NCI-H510A (cell line): ENCODE measurements around the gene ENDOU.

Source experiments
- DNase-seq: peaks from one replicate; lab custom pipeline; 2025; lab: John Stamatoyannopoulos, UW

Gene ENDOU

DNA sequence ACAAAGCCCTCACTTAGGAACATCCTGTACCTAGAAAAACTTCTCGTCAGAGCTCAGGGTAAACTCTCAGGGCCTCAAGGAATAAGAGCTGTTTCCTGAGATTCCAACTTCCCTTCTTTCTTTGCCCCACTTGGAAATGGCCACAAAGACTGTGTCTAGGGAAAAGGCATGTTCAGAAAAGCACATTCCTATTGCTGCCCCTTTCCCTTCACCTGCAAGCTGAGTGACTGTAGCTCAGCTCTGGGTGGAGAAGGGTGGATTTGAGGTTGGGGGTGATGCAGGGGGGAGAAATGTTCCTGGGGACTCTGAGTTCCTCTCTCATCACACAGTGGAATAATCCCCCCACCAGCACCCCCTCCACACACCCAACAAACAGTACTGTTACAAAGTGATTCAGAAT lies 6.8 kb downstream of the ENDOU start:
- DNase-seq = no peak

DNA sequence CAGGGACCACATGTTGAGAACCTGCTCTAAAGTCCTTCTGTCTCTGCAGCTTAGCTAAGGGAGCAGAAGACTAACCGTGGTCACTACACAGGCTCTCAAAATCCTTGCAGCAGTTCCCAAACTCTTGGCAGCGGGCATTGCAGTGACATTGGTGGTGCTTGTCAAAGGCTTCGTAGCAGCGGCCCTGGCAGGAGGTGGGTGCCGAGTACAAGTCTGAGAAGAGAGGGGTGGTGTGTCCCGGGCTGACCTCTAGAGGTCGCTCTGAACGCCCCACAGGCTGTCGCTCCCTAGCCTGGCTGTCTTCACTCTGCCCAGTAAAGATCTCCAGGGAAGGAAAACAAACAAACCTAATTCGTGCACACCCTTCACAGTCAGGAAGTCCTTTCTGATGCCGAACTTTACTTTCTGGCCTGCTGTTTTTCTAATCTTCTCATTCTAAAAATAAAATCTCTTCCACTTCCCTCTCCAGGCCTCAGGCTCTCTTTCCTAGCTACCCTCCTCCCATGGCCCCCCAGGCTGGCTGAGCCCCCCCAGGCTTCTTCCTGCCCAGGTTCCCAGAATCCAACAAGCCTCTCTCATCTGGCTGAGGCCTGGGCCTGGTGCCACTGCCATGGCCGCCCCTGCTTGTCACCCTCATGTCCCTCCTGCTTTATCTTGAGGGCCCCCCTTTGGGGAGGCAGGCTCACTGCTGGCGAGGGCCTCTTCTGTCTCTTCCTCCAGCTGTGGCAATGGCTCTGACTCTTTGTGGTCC lies 7.7 kb downstream of the ENDOU start:
- peak; percentile 55 for DNase-seq

DNA sequence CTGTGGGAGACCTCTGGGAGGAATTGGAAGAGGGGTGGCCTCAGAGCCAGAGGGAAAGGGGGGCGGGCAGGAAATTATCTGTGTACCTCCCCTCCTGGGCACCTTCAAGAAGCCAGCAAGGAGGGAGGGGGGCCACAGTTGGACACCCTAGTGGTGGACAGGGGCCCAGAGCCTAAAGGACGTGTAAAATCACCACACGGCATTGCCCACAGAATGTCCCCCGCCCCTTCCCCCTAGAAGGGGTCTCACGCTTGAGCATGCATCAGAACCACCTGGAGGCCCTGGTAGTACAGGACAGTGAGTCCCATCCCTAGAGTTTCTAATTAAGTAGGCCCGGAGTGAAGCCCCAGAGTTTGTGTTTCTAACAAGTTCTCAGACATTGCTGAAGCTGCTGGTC lies 8.2 kb downstream of the ENDOU start:
- DNase-seq = no peak

DNA sequence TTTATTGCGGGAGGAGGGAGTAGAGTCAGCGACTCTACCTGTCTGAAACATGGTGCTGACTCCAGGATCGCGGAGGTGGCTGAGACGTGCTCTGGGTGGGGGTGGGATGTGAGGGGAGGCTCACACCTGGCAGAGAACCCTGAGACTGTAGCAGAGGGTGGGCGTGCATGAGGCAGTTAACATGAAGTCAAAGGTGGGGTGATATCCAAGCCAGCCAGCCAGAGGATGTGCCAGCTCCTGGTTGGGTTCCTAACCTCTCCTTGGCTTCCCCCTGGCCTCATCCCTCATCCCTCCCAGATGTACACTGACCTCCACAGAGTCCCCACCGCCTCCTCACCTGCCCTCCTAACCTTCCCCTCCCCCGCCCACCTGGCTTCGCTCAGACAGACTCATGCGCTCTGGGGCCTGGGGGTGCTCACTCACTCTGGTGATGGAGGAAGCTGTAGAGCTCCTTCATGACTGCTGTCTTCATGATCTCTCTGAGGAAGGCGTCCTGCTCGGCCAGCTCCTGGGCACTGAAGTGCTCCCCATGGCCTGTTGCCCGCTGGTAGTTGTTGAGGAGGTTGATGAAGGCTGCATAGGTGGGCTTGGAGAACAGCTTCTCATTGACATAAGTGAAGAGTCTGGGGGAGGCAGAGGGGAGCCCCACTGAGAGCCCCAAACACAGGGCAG lies 9.3 kb downstream of the ENDOU start:
- no peak for DNase-seq

DNA sequence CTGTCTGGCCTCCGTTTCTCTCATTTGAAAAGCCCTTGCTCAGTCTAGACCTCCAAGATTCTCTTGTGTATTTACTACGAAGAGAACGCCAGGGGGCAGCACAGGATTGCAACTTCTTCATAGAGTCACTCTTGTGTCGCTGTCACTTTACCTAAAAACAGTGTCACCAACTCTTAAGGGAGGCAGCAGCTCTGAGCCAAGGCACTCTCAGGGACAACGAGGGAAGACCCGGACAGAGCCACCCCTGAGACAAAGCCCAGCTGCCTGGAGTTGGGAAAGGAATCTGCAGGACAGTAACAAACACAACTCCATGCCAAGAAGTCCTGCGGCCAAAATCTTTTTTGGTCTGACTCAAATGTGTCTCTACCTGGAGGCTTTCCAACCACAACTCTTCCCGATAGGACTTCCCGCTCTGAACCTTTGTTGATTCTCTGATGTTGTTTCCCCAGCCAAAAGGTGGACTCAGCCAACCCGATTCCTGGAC lies 9.9 kb downstream of the ENDOU start:
- DNase-seq = peak; percentile 49

DNA sequence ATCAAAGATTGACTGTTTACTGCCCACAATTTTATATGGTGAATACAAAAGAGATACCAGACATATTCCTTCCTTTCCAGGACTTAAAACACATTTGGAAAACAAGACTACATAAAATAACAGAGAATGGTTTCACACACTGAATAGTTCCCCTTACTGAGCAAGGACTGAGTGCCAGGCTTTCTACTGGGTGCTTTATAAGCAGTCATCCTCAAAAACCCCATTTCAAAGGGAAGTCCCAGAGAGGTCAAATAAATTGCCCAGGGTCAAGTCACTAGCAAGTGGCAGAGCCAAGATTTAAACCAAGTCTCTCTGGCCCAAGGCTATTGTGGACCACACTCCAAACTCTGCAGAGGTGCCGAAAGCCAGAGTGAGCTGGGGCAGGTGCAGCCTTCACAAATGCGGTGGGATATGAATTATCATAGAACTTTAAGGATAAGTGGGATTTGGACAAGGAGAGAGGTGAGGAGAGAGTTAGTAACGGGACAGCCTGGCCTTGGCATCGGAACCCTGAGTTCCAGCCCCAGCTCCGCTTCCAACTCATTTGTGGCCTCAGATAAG lies 10.4 kb downstream of the ENDOU start:
- DNase-seq = no peak

DNA sequence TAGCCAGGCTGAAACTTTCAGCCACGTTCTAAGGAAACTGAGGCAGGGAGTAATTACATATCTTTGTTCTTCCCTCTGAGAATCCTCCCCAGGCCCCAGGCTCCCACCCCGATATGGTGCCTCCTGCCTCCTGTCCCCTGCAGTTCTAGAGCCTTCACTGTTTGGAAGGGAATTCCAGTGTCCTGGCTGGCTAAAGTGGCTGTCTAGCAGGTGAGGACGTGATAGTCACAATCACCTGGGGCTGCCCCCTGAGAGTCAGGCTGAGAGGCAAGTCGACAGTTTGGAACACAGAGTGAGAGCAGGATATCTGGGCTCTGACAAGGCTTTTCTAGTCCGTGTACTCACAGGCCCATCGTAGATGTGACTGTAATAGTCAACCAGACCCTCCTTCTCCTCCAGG lies 13.1 kb downstream of the ENDOU start:
- DNase-seq = no peak

DNA sequence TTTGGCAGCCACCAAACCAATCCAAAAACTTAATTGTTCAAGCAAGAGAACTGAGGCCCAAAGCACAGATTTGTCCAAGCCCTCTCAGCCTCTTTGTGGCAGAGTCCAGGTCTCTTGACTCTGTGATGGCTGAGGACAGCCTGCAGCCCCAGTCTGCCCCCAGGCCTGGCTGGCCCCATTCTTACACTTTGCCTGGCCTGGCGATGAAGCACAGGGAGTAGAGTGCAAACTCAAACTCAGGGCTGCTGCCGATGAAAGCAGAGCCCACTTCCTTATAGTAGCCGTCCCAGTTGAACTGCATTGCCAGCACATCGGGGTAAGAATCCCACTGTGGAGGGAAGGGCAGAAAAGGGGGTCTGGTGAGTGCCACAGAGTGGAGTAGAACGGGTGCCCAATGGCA lies 13.8 kb downstream of the ENDOU start:
- no peak for DNase-seq

DNA sequence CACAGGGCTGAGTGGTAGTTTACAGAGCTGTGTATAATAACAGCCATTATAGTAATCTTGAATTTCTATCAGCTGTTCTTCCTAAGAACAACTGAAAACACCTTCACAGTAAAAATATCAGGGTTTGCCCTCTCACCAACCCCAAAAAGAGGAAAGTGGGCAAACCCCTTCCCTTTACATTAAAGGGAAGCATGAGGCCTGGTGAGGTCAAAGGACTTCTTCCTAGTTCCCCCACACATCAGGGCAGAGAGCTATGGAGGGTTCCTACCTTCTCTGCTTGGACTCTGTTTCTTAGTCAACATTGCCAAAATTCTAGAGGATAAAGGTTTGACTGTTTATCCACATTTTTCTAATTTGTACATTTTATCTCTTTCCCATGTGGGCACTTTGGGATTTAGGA lies 15.0 kb downstream of the ENDOU start:
- no peak for DNase-seq

DNA sequence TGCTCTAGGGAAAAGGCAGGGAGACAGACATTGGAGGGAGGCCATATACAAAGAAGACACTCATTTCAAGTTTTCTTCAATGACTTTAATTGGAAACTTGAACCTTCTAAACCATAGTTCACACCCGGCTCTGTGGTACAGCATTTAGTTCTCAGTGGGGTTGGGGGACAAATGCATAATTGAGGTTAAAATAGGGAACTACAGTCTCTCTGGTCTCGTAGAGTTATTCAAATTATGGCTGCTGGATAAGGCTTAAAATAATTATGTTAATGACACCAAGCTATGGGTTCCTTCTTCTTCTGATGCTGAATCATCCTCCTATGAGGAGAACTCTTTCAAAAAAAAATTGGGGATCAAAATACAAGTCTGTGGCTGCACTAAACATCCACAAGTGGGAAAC lies 15.6 kb downstream of the ENDOU start:
- DNase-seq = no peak

DNA sequence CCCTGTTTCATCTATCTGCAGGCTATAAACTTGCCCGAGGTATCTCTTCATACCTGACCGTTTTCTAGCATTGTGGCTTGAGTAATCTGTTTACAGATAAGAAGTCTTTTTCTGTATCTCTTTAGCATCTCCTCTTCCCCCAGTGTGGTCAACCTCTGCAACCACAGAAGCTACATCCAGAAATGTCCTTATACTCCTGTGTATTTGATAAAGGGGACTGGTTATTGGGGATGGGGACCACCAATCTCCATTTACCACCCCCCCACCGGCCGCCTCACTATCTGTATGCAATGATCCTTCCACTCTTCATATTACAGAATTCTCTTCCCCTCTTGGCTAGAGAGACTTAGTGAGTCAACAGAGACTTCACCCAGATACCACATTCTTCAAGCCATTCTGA lies 16.1 kb downstream of the ENDOU start:
- no peak for DNase-seq

DNA sequence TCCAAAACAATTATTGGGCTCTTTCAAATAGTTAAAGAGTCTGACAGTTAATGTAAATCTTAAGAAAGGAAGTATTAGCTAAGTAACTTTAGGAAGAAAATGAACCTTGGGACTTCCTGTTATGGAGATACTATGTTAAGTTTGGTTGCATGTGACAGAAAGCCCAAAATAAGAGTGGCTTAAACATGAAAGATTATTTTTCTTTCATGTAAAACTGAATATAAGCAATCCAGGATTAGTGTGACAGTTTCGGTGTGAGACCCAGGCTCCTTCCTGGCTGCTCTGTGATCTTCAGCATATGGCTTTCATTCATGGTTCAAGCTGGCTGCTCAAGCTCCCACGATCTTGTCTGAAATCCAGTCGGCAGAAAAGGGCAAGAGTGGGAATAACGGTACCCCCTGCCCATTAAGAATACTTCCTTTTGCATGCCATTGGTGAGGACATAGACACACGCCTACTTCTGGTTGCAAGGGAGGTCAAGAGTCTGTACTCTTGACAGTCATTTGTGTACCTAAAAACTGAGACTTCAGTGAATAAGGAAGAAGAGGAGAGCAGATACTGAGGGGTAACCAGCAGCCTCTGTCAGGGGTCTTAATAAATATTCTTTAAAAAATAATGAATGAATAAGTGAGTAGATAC lies 17.3 kb downstream of the ENDOU start:
- no peak for DNase-seq

DNA sequence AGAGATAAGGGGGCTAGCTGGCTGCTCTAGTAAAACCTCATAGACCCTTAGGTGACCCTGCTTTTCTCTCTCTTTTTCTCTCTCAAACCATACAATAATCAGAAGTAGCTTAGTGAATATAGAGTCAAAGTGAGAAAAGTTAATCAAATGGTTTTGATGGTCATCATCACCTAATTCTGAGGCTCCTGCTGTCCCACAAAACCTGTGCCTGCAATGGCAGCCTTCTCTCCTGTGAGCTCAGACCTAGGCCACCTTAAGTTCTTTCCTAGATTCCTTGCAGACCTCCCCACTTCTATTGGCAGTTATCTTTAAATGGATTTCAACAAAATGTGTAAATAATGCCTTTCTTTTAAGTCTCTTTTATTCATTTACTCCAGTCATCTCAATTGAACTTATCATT lies 17.9 kb downstream of the ENDOU start:
- no peak for DNase-seq

DNA sequence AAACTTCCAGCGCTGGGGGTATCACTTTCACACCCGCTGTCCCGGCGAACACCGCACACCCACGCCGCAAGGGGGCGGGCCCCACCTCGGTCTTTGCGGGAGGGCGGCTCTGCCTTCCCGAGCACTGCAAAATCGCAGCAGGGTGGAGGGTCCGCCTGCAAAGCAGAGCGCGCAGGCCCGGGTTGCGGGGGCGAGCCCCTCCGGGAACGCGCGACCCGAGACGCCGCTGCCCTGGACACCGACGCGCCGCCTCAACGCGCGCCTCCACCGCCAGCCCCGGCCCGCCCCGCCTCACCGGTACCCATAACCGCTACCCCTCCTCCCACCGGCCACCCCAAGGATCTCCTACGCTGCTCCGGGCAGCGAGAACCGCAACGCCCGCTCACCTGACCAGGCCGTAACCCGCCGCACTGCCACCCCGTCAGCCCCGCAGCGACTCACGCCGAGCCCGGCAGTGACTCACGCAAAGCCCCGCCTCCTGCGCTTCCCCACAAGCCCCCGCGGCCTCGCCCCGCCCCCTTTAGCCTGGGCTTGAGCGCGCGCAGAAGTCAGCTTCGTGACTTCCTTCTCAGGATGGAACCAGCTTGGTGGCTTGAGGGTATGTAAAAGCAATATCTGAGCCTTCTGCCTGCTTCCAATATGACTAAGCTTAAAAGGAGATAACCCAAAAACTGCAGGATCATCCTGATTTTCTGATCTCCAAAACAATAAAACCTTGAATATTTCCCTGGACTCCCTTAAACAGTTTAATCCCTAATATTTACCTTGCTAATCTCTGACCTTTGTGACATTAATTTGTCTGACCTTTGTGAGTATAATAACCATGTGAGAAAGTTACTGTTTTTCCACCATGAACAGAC lies 19.5 kb downstream of the ENDOU start, which contains the start of gene RPAP3:
Gene RPAP3, minus strand, starts transcription at position 465 of the 860 bp plus-strand sequence. CDS start 3,190 bp downstream, outside the sequence.
- peak; percentile 89 for DNase-seq

DNA sequence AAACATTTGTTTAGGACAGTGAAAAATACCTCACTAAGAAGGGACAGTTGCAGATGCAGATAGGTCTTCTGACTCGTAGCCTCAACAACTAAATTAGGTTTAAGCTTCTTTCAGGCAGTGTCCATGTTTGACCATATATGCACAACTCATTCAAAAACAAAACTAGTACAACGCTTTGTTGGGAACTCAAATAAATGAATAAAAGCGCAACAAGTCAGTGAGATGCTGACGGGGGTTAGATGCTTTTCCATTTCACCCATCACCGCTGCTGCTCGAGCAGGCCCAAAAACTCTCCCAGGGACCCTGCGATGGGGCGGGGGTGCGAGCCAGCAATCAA lies 20.1 kb downstream of the ENDOU start:
- no peak for DNase-seq

DNA sequence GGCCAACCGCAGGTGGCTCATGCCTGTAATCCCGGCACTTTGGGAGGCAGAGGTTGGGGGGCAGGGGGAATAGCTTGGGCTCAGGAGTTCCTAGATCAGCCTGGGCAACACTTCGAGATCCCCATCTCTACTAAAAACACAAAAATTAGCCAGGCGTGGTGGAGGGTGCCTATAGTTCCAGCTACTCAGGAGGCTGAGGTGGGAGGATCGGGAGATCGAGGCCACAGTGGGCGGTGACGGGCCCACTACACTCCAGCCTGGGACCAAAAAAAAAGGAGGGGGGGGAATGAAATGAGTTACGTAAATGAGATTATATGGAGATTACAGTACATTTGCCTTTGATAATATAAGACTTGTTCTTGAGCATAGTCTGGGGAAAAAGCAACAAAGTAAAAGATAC lies 20.6 kb downstream of the ENDOU start:
- no peak for DNase-seq

DNA sequence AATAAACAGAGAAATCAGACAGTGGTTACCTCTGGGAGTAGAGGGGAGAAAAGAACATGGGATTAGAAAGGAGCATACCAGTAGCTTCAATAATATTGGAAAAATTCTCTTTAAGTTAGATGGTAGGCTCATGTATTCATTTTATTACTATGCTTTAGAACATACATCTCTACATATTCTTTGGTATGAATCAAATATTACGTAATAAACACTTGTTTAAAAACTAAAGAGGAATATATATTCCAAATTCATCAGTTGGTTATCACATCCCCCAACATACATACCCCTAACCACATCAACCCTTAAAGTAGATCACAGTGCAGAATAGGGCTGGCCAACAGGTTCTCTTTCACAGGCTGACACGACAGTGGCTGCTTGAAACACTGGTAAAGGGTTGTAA lies 25.0 kb downstream of the ENDOU start:
- DNase-seq = no peak

DNA sequence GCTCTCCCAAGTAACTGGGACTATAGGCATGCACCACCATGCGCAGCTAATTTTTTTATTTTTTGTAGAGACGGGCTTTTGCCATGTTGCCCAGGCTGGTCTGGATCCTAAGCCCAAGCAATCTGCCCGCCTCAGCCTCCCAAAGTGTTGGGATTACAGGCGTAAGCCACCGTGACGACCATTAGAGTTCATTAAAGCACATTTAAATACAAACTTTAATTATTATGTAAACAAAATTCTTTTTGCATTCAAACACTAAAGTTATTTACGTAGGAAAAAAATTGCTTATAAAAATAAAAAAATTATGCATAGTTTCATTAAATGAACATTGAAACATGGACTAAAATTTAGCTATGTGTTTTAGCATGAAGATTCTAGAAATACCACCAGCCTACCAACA lies 26.7 kb downstream of the ENDOU start:
- DNase-seq = no peak

DNA sequence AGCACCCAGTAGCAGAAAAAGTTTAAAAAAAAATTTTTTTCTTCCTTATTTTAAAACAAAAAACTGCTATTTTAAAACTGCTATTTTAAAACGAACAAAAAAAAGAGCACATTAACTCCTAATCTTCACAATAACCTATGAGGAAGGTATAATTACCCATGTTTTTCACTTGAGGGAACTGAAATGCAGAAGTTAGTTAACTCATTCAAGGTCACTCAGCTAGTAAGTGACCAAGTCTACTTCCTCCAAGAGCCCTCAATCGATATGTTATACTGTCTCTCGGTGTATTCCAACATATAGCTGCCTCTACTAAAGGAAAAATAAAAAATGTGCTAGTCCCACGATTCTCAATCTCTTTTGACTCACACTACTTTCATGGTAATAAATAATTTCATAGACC lies 27.2 kb downstream of the ENDOU start:
- no peak for DNase-seq

DNA sequence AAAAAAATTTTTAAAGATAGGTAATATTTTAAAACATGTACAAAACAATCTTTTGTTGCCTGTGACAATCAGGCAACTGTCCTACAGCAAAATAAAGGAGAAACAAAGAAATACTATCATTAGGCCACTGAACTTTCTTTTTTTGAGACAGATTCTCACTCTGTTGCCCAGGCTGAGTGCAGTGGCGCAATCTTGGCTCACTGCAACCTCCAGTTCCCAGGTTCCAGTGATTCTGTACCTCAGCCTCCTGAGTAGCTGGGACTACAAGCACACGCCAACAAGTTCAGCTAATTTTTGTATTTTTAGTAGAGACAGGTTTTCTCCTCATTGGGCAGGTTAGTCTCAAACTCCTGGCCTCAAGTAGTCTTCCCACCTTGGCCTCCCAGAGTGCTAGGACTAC lies 36.1 kb downstream of the ENDOU start:
- DNase-seq = no peak

DNA sequence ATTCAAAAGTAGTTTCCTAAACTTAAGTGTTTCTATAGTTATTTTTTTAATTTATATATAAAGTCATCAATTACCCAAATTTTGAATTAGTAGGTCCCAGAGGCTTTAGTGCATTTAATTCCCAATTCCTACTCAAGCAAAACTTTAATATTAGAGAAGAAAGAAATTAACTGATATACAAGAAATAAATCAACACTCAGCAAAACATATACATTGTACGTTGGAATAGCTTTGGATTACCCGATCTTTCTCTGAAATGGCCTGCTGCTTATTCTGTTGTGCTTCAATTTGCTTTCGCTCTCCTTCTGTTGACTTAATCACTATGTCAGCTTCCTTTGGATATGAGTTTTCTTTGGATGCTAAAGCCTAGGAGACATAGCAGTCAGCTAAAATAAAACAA lies 37.7 kb downstream of the ENDOU start:
- DNase-seq = no peak

DNA sequence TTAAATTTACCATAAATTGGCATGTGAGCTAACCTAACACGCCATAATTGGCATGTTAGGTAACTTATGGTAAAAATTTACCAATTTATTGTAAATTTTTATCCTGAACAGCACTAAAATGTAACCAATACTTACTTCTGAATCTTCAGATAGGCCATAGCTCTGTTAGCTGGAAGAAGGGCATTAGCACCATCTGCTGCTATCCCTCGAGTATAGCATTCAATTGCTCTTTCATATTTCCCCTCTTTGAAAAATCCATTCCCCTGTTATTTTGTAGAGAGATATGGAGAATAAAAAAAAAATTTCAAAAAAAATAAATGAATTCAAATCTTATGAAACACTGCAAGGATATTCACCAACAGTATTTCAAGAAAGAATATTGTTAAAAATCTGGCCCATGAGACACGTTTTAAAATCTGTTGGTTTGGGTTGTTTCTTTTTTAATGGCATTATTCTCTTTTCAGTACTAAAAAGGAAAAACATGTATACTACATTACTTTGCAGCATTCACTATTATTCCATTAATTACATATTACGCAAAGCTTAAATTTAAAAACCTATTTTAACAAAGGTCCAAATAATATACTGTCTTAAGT lies 38.5 kb downstream of the ENDOU start:
- no peak for DNase-seq
